HG03521 (cell line): Measurements from ENCODE around the gene TRDN.
"Not testable (repeated sequence)": the region's sequence is repeated elsewhere in the genome, so short reads cannot be mapped to it uniquely, and the experiment has no call there.

ENCODE experiments used
- ATAC-seq: cut with Tn5 transposase; IDR thresholded peaks from one replicate; pipeline ENCODE4 v1.9.1; 2021; ENCODE audit warnings: mild to moderate bottlenecking, moderate library complexity; ENCODE audit not compliant: unreplicated experiment

TRDN gene

DNA sequence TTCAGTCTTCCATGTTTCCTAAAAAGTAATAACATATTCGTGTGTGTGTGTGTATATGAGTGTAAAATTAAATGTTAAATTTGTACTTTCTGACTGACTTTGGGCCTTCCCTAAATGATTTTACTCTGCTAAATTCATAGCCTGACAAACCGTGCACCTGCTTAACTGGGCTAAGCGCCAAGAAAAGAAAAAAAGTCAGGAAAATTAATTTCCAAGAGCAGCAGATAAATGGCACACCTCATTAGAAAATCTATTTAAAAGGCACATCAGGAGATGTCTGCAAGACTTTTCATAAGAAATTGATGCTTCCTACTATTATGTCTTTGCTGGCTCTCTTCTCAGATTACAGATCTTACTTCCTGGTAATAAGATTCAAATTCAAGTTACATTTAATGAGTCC lies 72.4 kb downstream of the TRDN start:
- ATAC-seq, result no peak

DNA sequence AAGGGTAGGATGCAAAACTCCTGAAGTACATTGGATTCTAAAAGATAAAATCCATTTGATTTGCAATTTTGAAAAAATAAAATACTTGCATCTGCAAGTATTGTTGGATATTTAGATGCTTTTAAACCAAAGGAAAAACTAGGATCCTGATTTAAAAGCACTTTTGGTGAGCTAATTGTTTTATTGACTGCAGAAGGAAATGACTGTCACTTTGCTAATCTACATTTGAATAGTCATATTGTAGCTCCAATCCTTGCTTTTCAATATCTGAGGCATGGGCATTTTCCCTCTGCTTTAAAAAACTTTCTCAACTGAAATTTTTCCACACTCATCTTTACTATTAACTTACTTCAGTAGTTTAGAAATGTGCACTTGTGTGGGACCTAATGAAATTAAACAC lies 74.1 kb downstream of the TRDN start:
- no peak for ATAC-seq

GRCh38 chr6:123562264-123562663 lies 74.5 kb downstream of the TRDN start:
- ATAC-seq, result no peak

DNA sequence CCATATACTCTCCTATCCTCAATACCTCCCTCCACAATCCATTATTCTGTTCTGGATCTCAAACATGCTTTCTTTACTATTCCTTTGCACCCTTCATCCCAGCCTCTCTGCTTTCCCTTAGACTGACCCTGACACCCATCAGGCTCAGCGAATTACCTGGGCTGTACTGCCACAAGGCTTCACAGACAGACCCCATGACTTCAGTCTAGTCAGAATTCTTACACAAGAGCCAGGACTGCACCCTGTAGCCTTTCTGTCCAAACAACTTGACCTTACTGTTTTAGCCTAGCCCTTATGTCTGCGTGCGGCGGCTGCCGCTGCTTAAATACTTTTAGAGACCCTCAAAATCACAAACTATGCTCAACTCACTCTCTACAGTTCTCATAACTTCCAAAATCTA lies 76.9 kb downstream of the TRDN start:
- not testable (repeated sequence) for ATAC-seq

DNA sequence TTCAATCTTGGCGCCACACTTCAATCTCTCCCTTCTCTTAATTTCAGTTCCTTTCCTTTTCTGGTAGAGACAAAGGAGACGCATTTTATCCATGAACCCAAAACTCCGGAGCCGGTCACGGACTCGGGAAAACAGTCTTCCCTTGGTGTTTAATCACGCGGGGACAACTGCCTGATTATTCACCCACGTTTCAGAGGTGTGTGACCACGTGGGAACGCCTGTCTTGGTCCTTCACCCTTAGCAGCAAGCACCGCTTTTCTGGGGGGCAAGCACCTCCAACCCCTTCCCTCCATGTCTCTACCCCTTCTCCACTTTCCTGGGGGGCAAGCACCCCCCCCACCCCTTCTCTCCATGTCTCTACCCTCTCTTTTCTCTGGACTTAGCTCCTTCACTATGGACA lies 79.3 kb downstream of the TRDN start:
- ATAC-seq, result not testable (repeated sequence)

DNA sequence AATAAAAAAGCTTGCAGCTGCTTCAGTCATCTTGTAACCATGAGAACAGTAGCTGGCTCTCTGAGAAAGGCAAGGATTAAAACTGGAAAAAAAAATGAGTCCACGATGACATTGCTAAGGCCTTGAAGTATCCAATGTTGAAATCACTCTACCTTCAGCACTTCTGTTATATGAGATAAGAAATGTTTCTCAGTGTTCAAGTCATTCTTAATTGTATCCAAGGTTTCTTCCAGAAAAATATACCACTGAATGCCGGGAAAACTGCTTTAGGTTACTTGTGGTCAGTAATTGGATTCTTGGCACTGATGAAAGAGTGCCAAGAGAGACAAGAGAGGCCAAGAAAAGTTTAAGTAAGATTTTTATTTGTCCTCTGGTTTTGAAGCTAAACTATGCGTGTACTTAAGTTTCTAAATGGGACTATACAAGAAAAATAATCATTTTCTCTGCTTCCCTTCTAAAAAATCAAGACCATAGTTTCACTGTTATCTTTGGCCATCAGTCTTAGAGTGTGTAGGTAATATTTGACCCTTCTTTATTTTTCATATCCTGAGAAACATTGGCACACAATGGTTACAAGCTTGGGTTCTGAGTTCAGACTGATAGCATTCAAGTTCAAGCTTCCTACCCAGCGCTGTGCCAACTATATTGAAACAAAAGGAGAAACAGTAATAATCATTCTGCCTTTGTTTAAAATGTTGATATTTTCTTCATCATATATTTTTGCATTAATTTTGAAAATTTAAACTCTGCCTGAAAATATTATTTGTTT lies 84.6 kb downstream of the TRDN start:
- ATAC-seq, result no peak

DNA sequence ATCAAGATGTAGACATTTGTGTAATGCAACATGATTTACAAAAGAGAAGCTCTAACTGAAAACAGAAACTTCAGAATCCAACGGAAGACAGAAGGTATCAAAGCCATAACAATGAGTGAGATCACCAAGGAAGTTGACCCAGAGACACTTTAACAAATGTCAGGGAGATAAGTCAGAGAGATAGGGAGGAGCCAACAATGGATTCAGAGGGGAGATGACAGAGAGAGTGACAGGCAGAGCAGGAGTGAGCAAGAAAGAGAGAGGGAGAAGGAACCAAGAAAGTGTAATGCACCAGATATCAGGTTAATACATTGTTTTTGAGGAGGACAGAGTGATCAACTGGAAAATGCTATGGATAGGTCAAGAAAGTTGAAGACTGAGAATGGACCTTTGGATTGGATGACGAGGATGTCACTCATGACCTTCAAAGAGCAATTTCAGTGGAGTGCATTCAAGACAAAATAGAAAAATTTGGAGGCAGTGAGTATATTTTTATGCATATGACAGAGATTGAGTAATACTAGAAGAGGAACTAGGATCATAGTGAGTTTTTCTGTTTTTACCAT lies 86.6 kb downstream of the TRDN start:
- no peak for ATAC-seq

DNA sequence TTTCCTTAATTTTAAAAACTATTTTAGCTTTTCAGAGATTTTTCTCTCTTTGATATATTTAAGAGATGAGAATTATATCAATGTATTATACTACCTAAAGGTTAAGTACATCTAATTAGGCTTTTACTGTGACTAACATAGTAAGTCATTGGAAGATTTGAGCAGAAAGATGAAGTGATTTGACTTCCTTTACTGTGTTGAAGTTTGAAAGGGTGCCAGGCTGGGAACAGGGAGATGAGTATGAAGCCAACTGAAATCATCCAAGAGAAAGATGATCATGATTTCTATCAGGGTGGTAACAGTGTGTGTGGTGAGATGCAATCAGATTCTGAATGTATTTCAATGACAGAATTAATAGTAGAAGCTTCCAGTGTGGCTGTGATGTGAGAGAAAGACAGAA lies 87.3 kb downstream of the TRDN start:
- no peak for ATAC-seq

GRCh38 chr6:123547216-123547978 lies 89.4 kb downstream of the TRDN start:
- no peak for ATAC-seq

DNA sequence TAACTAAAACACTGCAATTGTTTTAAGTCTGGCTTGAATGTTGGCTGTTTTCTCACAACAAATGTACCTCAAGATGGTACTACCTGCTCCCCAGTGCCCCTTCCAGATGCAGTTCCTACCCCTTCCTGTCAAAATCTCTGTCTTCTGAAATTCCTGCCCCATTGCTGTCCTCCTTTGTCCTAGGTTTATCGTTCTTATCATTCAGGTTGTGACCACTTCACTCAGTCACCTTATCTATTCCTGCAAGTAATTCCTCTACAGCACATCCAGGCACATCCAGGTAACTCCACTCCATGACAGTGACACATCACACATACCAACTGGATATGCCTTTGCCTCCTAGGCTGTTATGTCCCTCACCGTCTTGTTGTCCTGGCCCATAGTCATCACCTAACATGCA lies 90.2 kb downstream of the TRDN start:
- no peak for ATAC-seq

GRCh38 chr6:123541462-123541861 lies 95.3 kb downstream of the TRDN start:
- no peak for ATAC-seq

DNA sequence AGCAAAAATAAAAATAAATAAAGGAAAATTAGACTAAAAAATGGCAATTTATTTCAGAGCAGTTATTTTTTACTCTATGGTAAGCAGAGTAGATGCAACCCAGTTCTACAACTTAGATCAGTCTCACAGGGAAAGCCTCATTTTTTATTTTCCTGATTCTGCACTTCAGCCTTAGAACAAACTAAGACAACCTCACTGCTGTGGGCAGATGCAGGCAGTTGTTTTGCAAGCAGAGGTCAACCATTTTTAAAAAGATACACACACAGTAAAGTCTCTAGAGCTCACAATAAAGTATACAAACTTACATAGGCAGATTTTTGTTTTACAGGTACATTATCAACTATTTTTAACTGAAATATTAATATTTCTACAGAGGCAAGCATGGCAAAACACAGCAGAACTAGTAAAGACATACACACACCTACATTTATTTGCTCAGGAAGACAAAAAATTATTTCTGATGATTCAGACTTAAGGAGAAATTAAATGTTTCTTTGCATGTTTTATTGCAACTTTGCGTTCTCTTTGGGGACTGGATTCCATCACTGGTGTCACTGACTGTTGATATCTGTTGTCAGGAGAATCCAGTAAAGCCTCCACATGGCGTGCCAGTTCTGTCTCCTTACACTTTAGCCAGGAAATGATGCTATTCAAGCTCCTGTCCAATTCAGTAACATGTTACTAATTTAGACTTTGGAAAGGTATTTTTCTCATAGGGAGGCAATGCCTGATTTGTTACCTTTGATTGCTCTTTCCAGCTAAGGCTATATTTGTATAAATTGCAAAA lies 102.7 kb downstream of the TRDN start:
- no peak for ATAC-seq

GRCh38 chr6:123529843-123530242 lies 106.9 kb downstream of the TRDN start:
- ATAC-seq, result no peak

DNA sequence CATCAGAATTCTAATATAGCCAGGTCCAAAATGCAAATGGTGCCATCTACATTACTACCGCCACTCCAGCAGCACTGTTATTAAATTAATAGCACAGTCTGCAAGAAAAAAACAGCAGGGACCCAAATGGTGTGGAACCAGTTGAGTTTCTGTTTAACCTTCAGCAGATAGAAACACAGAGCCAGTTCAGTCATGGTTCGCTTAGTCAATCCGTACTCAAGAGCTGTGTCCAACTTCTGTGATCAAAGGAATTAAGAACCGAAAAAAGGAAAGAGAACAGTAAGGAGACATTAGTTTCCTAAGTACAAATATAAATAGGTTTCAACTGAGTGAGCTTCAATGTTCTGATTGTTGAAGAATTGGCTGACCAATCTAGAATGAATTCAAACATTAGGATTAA lies 107.7 kb downstream of the TRDN start:
- no peak for ATAC-seq

- ATAC-seq, result no peak
Observed at GRCh38 chr6:123527406-123527805, 109.3 kb downstream of the TRDN start.

DNA sequence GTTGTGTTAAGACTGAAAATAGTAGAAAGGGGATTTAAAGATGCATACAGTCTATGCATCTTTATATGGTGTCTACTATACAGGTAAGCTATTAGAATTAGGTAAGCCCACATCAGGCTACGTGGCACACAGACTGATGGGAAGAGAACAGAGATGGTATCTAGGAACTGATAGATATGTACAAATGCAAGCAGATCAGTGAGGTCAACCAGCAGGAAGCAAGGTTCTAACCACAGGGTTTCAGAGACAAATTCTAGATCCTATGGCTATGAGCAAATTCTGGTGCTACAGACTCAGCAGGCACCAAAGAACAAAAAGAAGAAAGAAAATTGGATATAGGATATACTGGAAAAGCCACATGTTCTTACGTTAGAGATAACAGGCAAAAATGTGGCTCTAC lies 110.6 kb downstream of the TRDN start:
- ATAC-seq, result no peak

DNA sequence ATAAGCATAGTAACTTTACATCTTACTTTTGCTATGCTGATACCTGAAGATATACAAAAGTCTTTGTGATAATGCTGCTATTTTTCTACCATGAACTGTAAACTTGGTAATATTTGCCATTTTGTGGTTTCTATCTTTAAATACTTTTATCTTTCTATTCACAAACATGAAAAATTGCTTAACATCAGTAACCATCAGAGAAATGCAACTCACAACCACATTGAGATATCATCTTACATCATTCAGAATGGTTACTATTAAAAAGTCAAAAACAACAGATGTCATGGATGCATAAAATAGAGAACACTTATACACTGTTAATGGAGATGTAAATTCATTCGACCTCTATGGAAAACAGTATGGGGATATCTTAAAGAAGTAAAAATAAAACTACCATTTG lies 112.0 kb downstream of the TRDN start:
- no peak for ATAC-seq

- no peak for ATAC-seq
Observed at GRCh38 chr6:123520217-123520616, 116.5 kb downstream of the TRDN start.

GRCh38 chr6:123519189-123519505 lies 117.6 kb downstream of the TRDN start:
- ATAC-seq, result no peak

DNA sequence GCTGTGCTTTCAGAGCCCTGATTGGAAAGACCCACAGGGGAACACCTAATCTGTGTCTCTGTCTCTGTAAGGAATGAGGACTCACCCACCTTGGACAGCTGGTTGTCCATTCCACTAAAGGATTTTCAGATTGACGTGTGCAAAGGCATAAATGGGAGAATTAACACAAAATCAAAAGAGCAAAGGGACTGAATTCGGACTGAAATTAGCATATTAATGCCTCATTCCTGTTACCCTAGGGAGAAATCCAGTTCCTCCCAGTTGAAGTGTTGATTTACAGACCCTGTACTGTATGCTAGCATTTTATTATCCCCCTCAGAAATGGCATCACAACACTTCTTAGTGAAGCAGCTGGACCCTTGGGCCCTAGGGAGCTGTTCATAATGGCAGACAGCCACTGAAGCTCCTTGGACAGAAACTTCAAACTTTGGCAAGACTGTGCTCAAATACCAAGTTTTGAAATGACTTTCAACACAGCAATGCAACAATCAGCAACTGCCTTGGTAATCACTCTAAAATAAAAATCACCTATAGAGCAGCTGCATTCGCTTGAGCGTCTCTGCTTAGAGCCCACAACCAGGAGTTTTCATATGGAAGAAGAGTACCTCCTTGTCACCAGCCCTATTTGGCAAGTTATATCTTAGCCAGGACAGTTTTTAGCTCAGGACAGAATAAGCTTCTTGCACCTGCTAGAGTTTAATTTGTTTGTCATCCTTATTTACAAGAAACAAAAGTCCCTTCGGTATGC lies 118.1 kb downstream of the TRDN start:
- no peak for ATAC-seq

GRCh38 chr6:123515715-123516114 lies 121.0 kb downstream of the TRDN start:
- ATAC-seq, result no peak
